ENCODE measurements around the gene ZNF597. TPM values are rescaled to one million over a fixed set of nuclear protein-coding genes. Genes with fewer than 3 reads are reported as not detected.

The ZNF597 gene
- total RNA-seq, 1 experiment from 2014 or later, result 2.2 TPM

DNA sequence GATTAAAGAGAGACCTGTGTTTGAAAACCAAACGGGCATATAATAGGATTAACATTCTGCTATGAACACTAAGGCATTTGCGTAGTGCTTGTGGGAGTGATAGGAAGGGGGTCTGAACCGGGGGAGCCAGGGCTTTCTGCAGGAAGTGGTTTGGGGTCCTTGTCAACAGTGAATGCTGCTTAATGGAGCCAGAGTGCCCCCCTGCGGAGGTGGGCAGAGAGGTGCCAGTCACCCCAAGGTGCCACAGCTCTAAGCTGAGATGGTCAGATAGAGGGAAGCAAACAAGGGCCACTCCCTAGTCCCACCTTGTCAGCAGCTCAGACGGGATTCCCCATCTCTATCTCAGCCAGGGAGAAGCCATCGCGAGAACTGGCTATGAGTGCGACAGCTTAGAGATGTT lies 17.8 kb upstream of the ZNF597 start:
- H3K36me3 Mint-ChIP-seq, result 0 out of 2 replicates have a peak, but pooled peaks cover 3% of the 10 kb centered on the region
- ATAC-seq, result no peak
- ChIA-PET POLR2A (no interaction called here), CTCF (no interaction called here)
- no peaks in the 10 kb centered on the region for H3K27me3 Mint-ChIP-seq (ENCODE audit: low read depth)
- peak overlapping the region; percentile 65; the same call in 1 of the 2 replicates for H3K27ac Mint-ChIP-seq
- no peak for DNase-seq (ENCODE audit: low spot score)
- H3K4me3 Mint-ChIP-seq, result no peak overlapping the region
- TF ChIP-seq ZNF512 (CRISPR knock-in tag; IDR thresholded peaks at IDR 0.05; ENCODE audit: borderline replicate concordance) (no peak), ERG (CRISPR knock-in tag; IDR thresholded peaks at IDR 0.05) (no peak), ZBTB21 (CRISPR knock-in tag; IDR thresholded peaks at IDR 0.05; ENCODE audit: borderline replicate concordance) (no peak), HMGA2 (CRISPR knock-in tag; IDR thresholded peaks at IDR 0.05) (no peak), TCF7 (CRISPR knock-in tag; IDR thresholded peaks at IDR 0.05; ENCODE audit: low read depth) (no peak), TP53 (CRISPR knock-in tag; IDR thresholded peaks at IDR 0.05) (no peak), SMAD4 (CRISPR knock-in tag; IDR thresholded peaks at IDR 0.05) (no peak), STAT6 (CRISPR knock-in tag; conservative IDR thresholded peaks at IDR 0.05; ENCODE audit: low read depth) (no peak)
- TF ChIP-seq, protein P1, sequence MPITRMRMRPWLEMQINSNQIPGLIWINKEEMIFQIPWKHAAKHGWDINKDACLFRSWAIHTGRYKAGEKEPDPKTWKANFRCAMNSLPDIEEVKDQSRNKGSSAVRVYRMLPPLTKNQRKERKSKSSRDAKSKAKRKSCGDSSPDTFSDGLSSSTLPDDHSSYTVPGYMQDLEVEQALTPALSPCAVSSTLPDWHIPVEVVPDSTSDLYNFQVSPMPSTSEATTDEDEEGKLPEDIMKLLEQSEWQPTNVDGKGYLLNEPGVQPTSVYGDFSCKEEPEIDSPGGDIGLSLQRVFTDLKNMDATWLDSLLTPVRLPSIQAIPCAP (CRISPR knock-in tag; IDR thresholded peaks at IDR 0.05), result no peak
- peaks cover 53% of the 10 kb centered on the region for H3K4me1 Mint-ChIP-seq
- no peaks in the 10 kb centered on the region for H3K9me3 Mint-ChIP-seq

DNA sequence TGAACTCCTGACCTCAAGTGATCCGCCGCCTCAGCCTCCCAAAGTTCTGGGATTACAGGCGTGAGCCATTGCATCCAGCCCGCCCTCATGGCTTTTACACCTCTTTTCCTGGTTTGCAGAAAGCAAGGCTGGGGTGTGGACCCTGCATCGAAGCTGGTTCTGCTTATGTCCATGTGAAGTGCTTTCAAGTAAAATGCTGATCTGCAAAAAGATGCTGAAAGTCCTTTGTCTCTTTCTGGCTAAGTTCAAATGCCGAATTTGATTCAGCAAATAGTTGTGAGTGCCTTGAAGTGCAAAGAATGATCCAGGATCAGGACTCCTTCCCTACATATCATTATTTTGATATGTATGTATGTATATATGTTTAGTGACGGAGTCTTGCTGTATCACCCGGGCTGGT lies 17.3 kb upstream of the ZNF597 start:
- H3K4me1 Mint-ChIP-seq, result peaks cover 51% of the 10 kb centered on the region
- TF ChIP-seq EMX1 (CRISPR knock-in tag; IDR thresholded peaks at IDR 0.05) (no peak), CTCF (IDR thresholded peaks at IDR 0.05) (no peak), ARID4B (CRISPR knock-in tag; IDR thresholded peaks at IDR 0.05; ENCODE audit: borderline replicate concordance) (no peak), CREB1 (CRISPR knock-in tag; IDR thresholded peaks at IDR 0.05) (no peak), SP1 (CRISPR knock-in tag; conservative IDR thresholded peaks at IDR 0.05) (no peak), ERG (CRISPR knock-in tag; IDR thresholded peaks at IDR 0.05) (no peak), ATF3 (CRISPR knock-in tag; conservative IDR thresholded peaks at IDR 0.05) (no peak), ESRRA (CRISPR knock-in tag; IDR thresholded peaks at IDR 0.05; ENCODE audit: borderline replicate concordance) (no peak), ZNF138 (CRISPR knock-in tag; conservative IDR thresholded peaks at IDR 0.05) (no peak)
- TF ChIP-seq, protein P2, sequence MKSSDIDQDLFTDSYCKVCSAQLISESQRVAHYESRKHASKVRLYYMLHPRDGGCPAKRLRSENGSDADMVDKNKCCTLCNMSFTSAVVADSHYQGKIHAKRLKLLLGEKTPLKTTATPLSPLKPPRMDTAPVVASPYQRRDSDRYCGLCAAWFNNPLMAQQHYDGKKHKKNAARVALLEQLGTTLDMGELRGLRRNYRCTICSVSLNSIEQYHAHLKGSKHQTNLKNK (CRISPR knock-in tag; IDR thresholded peaks at IDR 0.05), result no peak
- TF ChIP-seq, protein P3, sequence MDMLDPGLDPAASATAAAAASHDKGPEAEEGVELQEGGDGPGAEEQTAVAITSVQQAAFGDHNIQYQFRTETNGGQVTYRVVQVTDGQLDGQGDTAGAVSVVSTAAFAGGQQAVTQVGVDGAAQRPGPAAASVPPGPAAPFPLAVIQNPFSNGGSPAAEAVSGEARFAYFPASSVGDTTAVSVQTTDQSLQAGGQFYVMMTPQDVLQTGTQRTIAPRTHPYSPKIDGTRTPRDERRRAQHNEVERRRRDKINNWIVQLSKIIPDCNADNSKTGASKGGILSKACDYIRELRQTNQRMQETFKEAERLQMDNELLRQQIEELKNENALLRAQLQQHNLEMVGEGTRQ (CRISPR knock-in tag; IDR thresholded peaks at IDR 0.05), result no peak

More for the DNA sequence above, 17.3 kb upstream of the ZNF597 start:
- H3K27ac Mint-ChIP-seq, result no peak overlapping the region
- no peak for ATAC-seq
- H3K9me3 Mint-ChIP-seq, result no peaks in the 10 kb centered on the region
- ChIA-PET POLR2A (no interaction called here), CTCF (no interaction called here)
- H3K27me3 Mint-ChIP-seq (ENCODE audit: low read depth), result no peaks in the 10 kb centered on the region
- H3K36me3 Mint-ChIP-seq, result 0 out of 2 replicates have a peak, but pooled peaks cover under 1% of the 10 kb centered on the region
- no peak for DNase-seq (ENCODE audit: low spot score)
- H3K4me3 Mint-ChIP-seq, result peak overlapping the region; percentile 87; the same call in 1 of the 2 replicates

Data from WTC11 (cell line).